Activated CD4-positive, alpha-beta memory T cell treated with anti-CD3 and anti-CD28 coated beads, Interleukin-2, amount 10 ng/mL, durations not matched to agents 7 days and 5 days (primary cell): ENCODE results near the gene CSGALNACT2. TPM values are rescaled to one million over a fixed set of nuclear protein-coding genes. Genes with fewer than 3 reads are reported as not detected.
"Not testable (repeated sequence)": the region's sequence is repeated elsewhere in the genome, so short reads cannot be mapped to it uniquely, and the experiment has no call there.

Source experiments
- CTCF ChIA-PET: fragments of 350-600 bp; sonication (Branson Sonifier 250); formaldehyde crosslinking; loops from one replicate; lab custom pipeline; 2021; ENCODE audit warnings: antibody characterized with exemption, inconsistent platforms; lab: Charles Lee
- POLR2A ChIA-PET: fragments of 350-600 bp; sonication (Branson Sonifier 250); formaldehyde crosslinking; loops from one replicate; lab custom pipeline; 2021; ENCODE audit warnings: antibody characterized with exemption; lab: Charles Lee
- DNase-seq: peaks from one replicate; pipeline ENCODE4 v3.0.0-alpha.2; 2020
- H3K27ac Mint-ChIP-seq: one replicate; pipeline ENCODE4 v1.8.0; 2021; ENCODE audit warnings: mild to moderate bottlenecking, mixed read lengths
- H3K27me3 Mint-ChIP-seq: one replicate; pipeline ENCODE4 v1.8.0; 2021; ENCODE audit warnings: mixed read lengths
- H3K36me3 Mint-ChIP-seq: one replicate; pipeline ENCODE4 v1.8.0; 2021; ENCODE audit warnings: low read depth, mixed read lengths
- H3K4me1 Mint-ChIP-seq: one replicate; pipeline ENCODE4 v1.8.0; 2021; ENCODE audit warnings: mixed read lengths
- H3K4me3 Mint-ChIP-seq: one replicate; pipeline ENCODE4 v1.8.0; 2021; ENCODE audit warnings: mild to moderate bottlenecking, mixed read lengths
- H3K9me3 Mint-ChIP-seq: one replicate; pipeline ENCODE4 v1.8.0; 2021; ENCODE audit warnings: mixed read lengths
- total RNA-seq, 2 experiments: library from RNA; stranded (reverse); gene quantifications; one replicate each; pipeline ENCODE4 v1.2.3, GENCODE V29; 2021

The CSGALNACT2 gene
- total RNA-seq, 2 experiments from 2014 or later: 64.8 to 66.2 TPM

DNA sequence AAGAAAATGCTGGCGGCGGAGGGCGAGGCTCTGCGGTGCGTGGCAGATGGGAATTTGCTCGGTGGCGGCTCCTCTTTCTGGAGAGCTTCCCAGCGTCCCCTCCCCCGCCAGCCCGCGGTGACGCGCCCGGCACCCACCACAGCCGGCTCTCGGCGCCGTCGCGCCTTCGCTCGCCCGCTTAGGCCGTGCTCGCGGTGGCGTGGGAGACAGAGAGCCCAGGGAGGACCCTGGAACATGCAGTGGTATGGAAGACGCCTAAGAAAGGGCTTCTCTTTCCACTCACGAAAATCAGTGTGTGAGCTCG lies 576 bp upstream of the CSGALNACT2 start:
- CTCF ChIA-PET: interaction anchor here (1.0 to 4.8 kb wide), 6 partner anchors 9 to 68 kb away, joined by 3 to 43 read pairs (median 14); no protein-coding TSS in a partner anchor
- peak; percentile 42 for DNase-seq
- POLR2A ChIA-PET: interaction anchor here (0.6 to 5.7 kb wide), 39 partner anchors 13 to 499 kb away, joined by 3 to 415 read pairs (median 4); partner anchors contain the start of genes BMS1 and HNRNPF

DNA sequence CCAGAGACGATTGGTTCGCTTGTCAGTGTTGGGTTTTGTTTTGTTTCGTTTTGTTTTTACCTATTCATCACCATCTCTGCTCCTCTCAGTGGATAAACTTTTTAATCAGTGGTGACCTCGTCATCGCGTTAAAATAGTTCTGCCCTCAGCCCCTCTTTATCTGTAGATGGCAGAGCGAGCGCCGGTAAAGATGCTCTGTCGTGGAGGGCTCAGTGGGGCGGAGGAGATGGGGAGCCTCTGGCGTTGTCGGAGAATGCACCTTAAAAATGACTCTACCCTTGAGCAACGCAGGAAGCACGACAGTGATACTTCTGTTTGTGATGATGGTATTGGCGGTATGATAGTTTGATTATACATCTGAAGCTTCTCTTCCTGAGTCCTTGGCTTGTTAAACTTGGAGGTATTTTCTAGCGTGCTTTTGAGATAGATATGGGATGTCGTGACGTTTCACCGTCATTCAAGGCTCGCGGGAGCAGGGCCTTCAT lies 554 bp downstream of the CSGALNACT2 start:
- POLR2A ChIA-PET: interaction anchor here (0.7 to 5.7 kb wide), 48 partner anchors 13 to 355 kb away, joined by 3 to 415 read pairs (median 4); partner anchors contain the start of genes BMS1 and HNRNPF
- Mint-ChIP-seq H3K4me3 (peak overlapping the region; percentile 92), H3K4me1 (peaks cover 71% of the 10 kb centered on the region), H3K36me3 (peaks cover 54% of the 10 kb centered on the region), H3K27me3 (no peaks in the 10 kb centered on the region), H3K9me3 (no peaks in the 10 kb centered on the region), H3K27ac (peak overlapping the region; percentile 99)
- peak; percentile 75 for DNase-seq
- CTCF ChIA-PET: interaction anchor here (0.9 to 4.8 kb wide), 9 partner anchors 10 to 66 kb away, joined by 3 to 43 read pairs (median 5); no protein-coding TSS in a partner anchor

More for the DNA sequence above, 576 bp upstream of the CSGALNACT2 start:
- H3K9me3 Mint-ChIP-seq: no peaks in the 10 kb centered on the region
- H3K4me3 Mint-ChIP-seq: peak overlapping the region; percentile 94
- peaks cover 45% of the 10 kb centered on the region for H3K36me3 Mint-ChIP-seq
- H3K27me3 Mint-ChIP-seq: no peaks in the 10 kb centered on the region
- peaks cover 71% of the 10 kb centered on the region for H3K4me1 Mint-ChIP-seq
- peak overlapping the region; percentile 96 for H3K27ac Mint-ChIP-seq

DNA sequence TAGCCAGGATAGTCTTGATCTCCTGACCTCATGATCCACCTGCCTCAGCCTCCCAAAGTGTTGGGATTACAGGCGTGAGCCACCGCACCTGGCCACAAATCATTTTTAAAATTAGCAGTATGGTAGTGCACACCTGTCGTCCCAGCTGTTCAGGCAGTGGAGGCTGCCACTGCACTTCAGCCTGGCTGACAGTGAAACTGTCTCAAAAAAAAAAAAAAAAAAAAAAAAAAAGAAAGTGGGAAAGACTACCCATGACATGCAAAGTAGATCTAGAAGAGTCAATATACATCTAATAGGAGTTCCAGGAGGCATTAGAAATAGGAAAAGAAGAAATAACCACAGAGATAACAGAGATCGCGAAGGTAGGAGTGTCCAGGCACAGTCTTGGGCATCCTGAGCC lies 3.2 kb downstream of the CSGALNACT2 start:
- peaks cover 60% of the 10 kb centered on the region for H3K36me3 Mint-ChIP-seq
- peak overlapping the region; percentile 15 for H3K4me3 Mint-ChIP-seq
- peaks cover 69% of the 10 kb centered on the region for H3K4me1 Mint-ChIP-seq
- H3K27ac Mint-ChIP-seq: peak overlapping the region; percentile 27
- no peak for DNase-seq
- no peaks in the 10 kb centered on the region for H3K9me3 Mint-ChIP-seq
- ChIA-PET CTCF (interaction anchor here (1.0 to 4.8 kb wide), 5 partner anchors 15 to 64 kb away, joined by 3 to 43 read pairs (median 12); no protein-coding TSS in a partner anchor), POLR2A (interaction anchor here (0.7 to 5.7 kb wide), 5 partner anchors 9 to 27 kb away, joined by 3 to 415 read pairs (median 5); no protein-coding TSS in a partner anchor)
- H3K27me3 Mint-ChIP-seq: no peaks in the 10 kb centered on the region

DNA sequence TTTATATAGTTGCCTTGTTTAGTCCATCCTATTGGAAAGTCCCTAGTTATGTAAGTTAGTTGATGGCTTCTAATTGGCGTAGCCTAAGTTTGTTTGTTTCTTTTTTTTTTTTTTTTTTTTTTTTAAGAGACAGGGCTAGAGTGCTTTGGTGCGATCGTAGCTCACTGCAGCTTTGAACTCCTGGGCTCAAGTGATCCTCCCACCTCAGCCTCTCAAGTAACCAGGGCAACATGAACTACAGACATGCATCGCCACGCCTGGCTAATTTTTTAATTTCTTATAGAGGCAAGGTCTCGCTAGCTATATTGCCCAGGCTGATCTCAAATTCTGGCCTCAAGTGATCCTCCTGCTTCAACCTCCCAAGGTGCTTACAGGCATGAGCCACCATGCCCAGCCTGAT lies 7.1 kb downstream of the CSGALNACT2 start:
- ChIA-PET CTCF (interaction anchor here (0.6 to 0.7 kb wide), 2 partner anchors 116 to 279 kb away, joined by 3 to 5 read pairs; no protein-coding TSS in a partner anchor), POLR2A (no interaction called here)
- H3K4me1 Mint-ChIP-seq: peaks cover 75% of the 10 kb centered on the region

DNA sequence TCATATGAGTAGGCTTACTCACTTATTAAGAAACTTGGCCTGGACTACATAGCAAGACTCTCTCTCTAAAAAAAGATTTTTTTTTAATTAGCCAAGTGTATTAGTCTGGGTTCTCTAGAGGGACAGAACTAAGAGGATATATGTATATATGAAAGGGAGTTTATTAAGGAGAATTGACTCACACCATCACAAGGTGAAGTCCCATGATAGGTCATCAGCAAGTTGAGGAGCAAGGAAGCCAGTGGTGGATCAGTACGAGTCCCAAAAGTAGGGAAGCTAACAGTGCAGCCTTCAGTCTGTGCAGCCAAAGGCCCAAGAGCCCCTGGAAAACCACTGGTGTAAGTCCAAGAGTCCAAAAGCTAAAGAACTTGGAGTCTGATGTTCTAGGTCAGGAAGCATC lies 7.7 kb downstream of the CSGALNACT2 start:
- CTCF ChIA-PET: interaction anchor here (0.6 to 0.7 kb wide), 2 partner anchors 115 to 280 kb away, joined by 3 to 5 read pairs; no protein-coding TSS in a partner anchor
- H3K27me3 Mint-ChIP-seq, H3K27ac Mint-ChIP-seq, POLR2A ChIA-PET, DNase-seq, H3K4me3 Mint-ChIP-seq: not testable (repeated sequence)
- peaks cover 11% of the 10 kb centered on the region for H3K9me3 Mint-ChIP-seq
- peaks cover 75% of the 10 kb centered on the region for H3K4me1 Mint-ChIP-seq
- H3K36me3 Mint-ChIP-seq: peaks cover 71% of the 10 kb centered on the region

More for the DNA sequence above, 7.1 kb downstream of the CSGALNACT2 start:
- no peaks in the 10 kb centered on the region for H3K27me3 Mint-ChIP-seq
- no peak for DNase-seq
- no peak overlapping the region for H3K4me3 Mint-ChIP-seq
- H3K9me3 Mint-ChIP-seq: peaks cover 11% of the 10 kb centered on the region
- H3K36me3 Mint-ChIP-seq: peaks cover 70% of the 10 kb centered on the region
- H3K27ac Mint-ChIP-seq: no peak overlapping the region

DNA sequence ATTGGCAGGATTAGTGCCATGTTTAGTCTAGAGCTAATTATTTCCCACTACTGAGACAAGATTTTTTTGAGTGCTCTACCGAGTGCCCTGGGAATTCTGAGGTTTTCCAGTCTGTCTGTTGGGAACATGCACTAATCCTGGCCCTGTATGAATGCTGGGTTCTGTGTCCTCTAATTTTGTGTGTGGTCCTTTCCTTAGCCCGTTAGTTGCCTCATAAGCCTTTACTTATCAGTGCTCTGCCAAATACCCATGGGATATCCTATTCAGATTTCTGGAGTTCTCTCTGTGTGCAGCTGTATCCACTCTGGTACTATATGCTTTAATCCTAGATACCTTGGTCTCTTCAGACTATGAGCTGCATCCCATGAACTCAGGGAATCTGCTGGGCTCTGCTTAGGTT lies 13.1 kb downstream of the CSGALNACT2 start:
- H3K27me3 Mint-ChIP-seq: no peaks in the 10 kb centered on the region
- CTCF ChIA-PET: interaction anchor here (1.2 to 1.5 kb wide), 2 partner anchors 33 to 50 kb away, joined by 3 read pairs; no protein-coding TSS in a partner anchor
- peaks cover 11% of the 10 kb centered on the region for H3K9me3 Mint-ChIP-seq
- peaks cover 59% of the 10 kb centered on the region for H3K36me3 Mint-ChIP-seq
- peaks cover 58% of the 10 kb centered on the region for H3K4me1 Mint-ChIP-seq
- POLR2A ChIA-PET: interaction anchor here (0.6 to 1.4 kb wide), 4 partner anchors 9 to 31 kb away, joined by 3 to 5 read pairs (median 4); partner anchors contain the start of gene CSGALNACT2
- DNase-seq: no peak
- no peak overlapping the region for H3K27ac Mint-ChIP-seq
- H3K4me3 Mint-ChIP-seq: no peak overlapping the region

DNA sequence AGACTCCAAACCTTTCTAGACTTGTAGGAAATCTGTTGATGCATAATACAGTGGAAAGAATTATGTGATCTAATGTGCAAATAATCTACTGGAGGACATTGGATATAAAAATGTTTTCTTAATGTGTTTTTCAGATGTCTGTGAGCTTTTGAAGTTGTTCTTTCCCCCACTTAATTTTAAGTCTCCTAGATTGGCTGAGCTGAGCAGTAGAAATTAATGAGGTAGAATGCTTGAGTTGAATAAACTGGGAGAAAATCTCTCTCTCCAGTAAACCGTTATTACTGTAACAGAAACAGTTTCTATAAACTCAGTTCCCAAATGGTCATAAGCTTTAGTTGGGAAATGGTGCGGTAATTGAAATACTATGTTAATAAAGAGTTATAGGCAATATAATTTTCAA lies 15.7 kb downstream of the CSGALNACT2 start:
- Mint-ChIP-seq H3K9me3 (peaks cover 3% of the 10 kb centered on the region), H3K36me3 (peaks cover 55% of the 10 kb centered on the region), H3K27ac (no peak overlapping the region), H3K27me3 (no peaks in the 10 kb centered on the region), H3K4me1 (peaks cover 53% of the 10 kb centered on the region), H3K4me3 (no peak overlapping the region)
- CTCF ChIA-PET: interaction anchor here (1.6 kb wide), 1 partner anchor 18 kb away, joined by 5 read pairs; no protein-coding TSS in a partner anchor
- POLR2A ChIA-PET: interaction anchor here (0.9 to 2.0 kb wide), 4 partner anchors 10 to 15 kb away, joined by 3 to 10 read pairs (median 4); partner anchors contain the start of gene CSGALNACT2
- no peak for DNase-seq

DNA sequence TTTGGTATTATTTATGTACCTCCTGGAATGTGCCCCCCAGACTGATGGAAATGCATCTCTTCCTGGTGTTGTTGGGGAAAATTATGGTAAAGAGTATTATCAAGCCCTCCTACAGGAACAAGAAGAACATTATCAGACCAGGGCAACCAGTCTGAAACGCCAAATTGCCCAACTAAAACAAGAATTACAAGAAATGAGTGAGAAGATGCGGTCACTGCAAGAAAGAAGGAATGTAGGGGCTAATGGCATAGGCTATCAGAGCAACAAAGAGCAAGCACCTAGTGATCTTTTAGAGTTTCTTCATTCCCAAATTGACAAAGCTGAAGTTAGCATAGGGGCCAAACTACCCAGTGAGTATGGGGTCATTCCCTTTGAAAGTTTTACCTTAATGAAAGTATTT lies 17.0 kb downstream of the CSGALNACT2 start:
- H3K4me1 Mint-ChIP-seq: peaks cover 54% of the 10 kb centered on the region

DNA sequence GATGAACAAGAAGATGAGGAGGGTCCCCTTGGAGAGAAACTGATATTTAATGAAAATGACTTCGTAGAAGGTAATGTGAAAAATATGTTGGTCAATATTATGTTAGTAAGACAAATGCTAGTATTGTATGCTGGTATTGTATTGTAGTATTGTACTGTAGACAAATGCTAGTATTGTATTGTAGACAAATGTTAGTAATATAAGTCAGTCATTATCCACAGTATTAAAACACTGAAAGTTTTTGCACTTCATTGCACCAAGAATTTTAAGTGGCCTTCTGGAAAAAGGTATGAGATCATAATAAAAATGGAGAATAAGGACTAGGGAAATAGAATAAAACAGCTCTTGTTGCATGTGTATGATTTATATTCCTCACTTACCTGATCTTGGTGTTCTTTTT lies 17.5 kb downstream of the CSGALNACT2 start:
- Mint-ChIP-seq H3K36me3 (peaks cover 46% of the 10 kb centered on the region), H3K9me3 (no peaks in the 10 kb centered on the region), H3K27ac (no peak overlapping the region), H3K4me1 (peaks cover 53% of the 10 kb centered on the region), H3K4me3 (no peak overlapping the region), H3K27me3 (no peaks in the 10 kb centered on the region)
- ChIA-PET POLR2A (interaction anchor here (1.9 kb wide), 1 partner anchor 17 kb away, joined by 9 read pairs; the partner anchor contains the start of gene CSGALNACT2), CTCF (interaction anchor here (0.8 kb wide), 1 partner anchor 15 kb away, joined by 3 read pairs; no protein-coding TSS in a partner anchor)
- no peak for DNase-seq

More for the DNA sequence above, 17.0 kb downstream of the CSGALNACT2 start:
- no peak for DNase-seq
- H3K4me3 Mint-ChIP-seq: no peak overlapping the region
- ChIA-PET POLR2A (interaction anchor here (1.1 to 2.0 kb wide), 4 partner anchors 10 to 26 kb away, joined by 3 to 10 read pairs (median 4); partner anchors contain the start of gene CSGALNACT2), CTCF (interaction anchor here (1.2 kb wide), 1 partner anchor 21 kb away, joined by 3 read pairs; no protein-coding TSS in a partner anchor)
- no peak overlapping the region for H3K27ac Mint-ChIP-seq
- H3K36me3 Mint-ChIP-seq: peaks cover 49% of the 10 kb centered on the region
- H3K27me3 Mint-ChIP-seq: no peaks in the 10 kb centered on the region
- no peaks in the 10 kb centered on the region for H3K9me3 Mint-ChIP-seq

DNA sequence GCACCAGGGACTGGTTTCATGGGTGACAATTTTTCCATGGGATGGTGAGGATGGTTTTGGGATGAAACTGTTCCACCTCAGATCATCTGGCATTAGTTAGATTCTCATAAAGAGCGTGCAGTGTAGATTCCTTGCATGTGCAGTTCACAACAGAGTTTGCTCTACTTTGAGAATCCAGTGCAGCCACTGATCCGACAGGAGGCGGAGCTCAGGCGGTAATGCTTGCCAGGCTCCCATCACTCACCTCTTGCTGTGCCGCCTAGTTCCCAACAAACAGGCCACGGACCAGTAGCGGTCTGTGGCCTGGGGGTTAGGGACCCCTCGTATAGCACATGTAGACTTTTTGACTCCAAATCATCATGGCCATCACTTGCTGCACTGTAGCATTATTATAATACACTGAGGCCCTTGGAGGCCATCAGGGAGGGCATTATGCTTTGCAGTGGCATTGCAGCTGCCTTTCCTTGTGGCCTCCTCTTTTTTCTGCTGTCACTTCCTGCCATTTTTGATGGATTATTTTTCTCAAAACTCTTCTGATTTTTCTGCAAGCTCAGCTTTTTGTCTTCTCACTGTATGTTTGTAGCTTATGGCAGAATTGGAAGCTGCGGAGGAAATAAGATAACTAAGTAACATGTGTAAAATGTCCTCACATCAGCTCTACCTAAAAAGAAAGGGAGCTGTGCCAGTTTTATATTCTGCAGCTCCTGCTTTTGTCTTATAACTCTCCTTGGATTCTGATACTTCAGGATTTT lies 18.5 kb downstream of the CSGALNACT2 start:
- H3K4me3 Mint-ChIP-seq: no peak overlapping the region
- H3K27me3 Mint-ChIP-seq: no peaks in the 10 kb centered on the region
- H3K9me3 Mint-ChIP-seq: no peaks in the 10 kb centered on the region
- DNase-seq: no peak
- H3K4me1 Mint-ChIP-seq: peaks cover 55% of the 10 kb centered on the region
- ChIA-PET POLR2A (interaction anchor here (1.9 kb wide), 1 partner anchor 18 kb away, joined by 9 read pairs; the partner anchor contains the start of gene CSGALNACT2), CTCF (interaction anchor here (1.3 kb wide), 1 partner anchor 45 kb away, joined by 5 read pairs; no protein-coding TSS in a partner anchor)
- H3K27ac Mint-ChIP-seq: no peak overlapping the region
- peaks cover 48% of the 10 kb centered on the region for H3K36me3 Mint-ChIP-seq

DNA sequence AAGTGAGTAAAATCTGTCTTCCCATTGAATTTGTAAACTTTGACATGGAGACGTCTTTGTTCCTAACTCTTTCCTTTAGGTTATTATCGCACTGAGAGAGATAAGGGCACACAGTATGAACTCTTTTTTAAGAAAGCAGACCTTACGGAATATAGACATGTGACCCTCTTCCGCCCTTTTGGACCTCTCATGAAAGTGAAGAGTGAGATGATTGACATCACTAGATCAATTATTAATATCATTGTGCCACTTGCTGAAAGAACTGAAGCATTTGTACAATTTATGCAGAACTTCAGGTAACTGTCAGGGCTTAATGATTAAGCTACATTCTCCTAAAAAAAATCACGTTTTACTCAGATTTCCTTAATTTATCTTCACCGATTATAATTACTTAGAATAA lies 20.4 kb downstream of the CSGALNACT2 start:
- ChIA-PET POLR2A (no interaction called here), CTCF (no interaction called here)
- no peaks in the 10 kb centered on the region for H3K9me3 Mint-ChIP-seq
- peaks cover 66% of the 10 kb centered on the region for H3K4me1 Mint-ChIP-seq
- no peak overlapping the region for H3K27ac Mint-ChIP-seq
- H3K36me3 Mint-ChIP-seq: peaks cover 60% of the 10 kb centered on the region
- H3K27me3 Mint-ChIP-seq: no peaks in the 10 kb centered on the region
- no peak for DNase-seq
- no peak overlapping the region for H3K4me3 Mint-ChIP-seq
